Bone marrow (tissue), 2 donors: ENCODE data around the gene ITPA.

ENCODE experiments used
- DNase-seq, 2 donors: peaks; one replicate each; lab custom pipeline; 2025; lab: John Stamatoyannopoulos, UW

ITPA gene

DNA sequence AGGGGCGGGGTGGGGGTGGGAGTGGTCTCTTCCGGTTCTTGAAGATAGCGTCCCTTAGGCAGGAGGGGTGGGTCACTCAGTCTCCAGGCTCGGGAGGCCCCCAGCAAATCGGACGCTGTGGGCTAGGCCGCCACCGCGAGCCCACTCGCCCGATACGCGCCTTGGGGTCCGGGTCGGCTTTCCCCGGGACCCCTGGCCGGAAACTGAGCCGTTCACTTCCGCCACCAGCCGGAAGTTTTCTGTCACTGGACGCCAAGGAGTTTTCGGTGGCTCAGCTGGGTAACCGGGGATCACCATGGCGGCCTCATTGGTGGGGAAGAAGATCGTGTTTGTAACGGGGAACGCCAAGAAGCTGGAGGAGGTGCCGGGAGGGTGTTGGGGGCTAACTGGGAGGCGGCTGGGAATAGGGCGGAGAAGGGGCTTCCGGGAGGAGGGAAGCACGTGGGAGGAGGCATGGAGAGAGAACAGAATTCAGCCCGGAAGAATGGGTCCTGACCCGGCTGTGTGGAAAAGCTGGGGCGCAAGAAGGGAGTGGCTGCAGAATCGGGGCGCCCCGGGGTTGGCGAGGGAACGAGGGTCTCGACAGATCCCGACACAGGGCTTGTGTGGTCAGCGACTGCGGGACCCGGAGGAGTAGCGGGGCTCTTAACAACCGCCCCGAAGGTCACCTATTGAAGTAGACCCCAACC is at the start of gene ITPA:
TSS of gene ITPA (plus strand) at position 242 of the 689 bp plus-strand sequence. CDS start at position 296, 54 bp downstream.
- peak; percentile 7 to 42 for DNase-seq

- DNase-seq: no peak
These were observed 48.9 kb upstream of the ITPA start for GRCh38 chr20:3160418-3160817.

- DNase-seq: no peak
These were observed 47.8 kb upstream of the ITPA start for GRCh38 chr20:3161316-3162079.

GRCh38 chr20:3162080-3162611 is 47.2 kb upstream of the ITPA start:
- DNase-seq: no peak

DNA sequence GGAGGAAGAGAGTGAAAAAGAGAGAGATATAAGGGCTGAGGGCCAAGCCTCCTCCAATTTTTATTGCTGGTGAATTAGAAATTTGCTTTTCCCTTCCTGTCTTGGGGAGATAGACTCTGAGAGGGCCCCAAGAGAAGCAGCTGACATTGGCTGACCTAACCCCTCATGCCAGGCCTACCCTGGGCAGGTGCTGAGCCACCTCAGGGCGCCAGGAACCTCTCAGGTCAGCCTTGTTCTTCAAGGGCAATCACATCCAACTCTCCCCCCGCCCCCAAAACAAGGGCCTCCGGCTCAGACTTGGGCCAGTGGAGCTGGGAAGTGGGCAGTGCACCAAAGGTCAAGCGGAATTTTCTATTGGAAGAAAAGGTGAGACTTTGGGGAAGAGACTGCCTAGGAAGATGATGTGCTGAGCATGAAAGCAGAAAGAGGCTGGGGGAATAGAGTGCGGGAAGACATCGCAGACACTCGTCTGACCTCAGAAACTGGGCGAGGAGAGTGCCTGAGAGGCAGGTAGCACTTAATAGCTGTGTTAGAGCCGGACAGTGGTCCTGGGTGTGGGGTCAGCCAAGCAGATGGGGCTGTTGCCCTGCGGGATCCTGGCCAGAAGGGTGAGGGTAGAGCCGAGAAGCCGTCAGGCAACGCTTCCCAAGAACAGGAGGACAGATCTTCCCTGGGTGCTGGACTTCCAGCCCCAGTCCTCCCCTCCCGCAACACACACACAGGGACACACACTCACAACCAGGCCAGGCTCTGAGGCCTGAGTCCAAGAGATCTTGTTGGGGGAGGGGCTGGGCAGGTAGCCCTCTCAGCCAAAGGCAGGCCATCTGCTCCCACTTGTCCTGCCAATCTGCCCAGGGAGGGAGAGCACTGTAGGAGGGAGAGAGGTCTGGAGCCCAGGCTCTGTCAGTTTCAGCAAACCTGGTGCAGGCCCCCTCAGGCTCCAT is 45.9 kb upstream of the ITPA start:
- DNase-seq: no peak

DNA sequence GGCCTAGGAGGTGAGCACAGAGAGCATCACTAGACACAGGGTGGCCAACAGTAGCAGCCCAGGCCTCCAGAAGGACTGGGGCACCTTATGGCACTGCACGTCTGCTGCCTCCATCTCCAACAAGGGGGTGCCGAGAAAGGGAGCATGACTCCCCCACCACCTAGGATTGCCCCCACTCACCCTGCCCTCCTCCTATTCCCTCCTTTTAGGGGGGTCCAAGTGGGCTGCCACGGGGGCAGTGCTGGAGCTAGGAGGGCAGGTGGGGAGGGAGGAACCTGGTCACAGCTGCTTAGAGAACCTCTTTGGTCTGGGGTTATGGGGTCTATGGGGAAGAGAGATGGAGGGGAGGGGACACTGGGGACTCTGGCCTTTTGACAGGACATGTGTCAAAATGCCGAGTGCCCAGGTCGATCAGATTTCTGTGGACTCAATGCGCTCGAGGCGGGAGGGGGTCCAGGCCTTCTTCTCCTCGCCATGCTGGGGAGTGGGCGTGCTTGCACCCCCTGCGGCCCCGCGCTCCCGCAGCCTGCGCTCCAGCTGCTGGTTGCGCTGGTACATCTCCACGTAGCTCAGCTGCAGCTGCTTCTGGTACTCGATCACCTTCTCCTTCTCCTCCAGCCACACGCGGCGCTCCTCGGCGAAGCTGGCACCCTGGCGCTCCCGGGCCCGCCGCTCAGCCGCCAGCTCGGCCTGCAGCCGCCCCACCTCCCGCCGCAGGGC is 45.1 kb upstream of the ITPA start:
- DNase-seq: no peak

DNA sequence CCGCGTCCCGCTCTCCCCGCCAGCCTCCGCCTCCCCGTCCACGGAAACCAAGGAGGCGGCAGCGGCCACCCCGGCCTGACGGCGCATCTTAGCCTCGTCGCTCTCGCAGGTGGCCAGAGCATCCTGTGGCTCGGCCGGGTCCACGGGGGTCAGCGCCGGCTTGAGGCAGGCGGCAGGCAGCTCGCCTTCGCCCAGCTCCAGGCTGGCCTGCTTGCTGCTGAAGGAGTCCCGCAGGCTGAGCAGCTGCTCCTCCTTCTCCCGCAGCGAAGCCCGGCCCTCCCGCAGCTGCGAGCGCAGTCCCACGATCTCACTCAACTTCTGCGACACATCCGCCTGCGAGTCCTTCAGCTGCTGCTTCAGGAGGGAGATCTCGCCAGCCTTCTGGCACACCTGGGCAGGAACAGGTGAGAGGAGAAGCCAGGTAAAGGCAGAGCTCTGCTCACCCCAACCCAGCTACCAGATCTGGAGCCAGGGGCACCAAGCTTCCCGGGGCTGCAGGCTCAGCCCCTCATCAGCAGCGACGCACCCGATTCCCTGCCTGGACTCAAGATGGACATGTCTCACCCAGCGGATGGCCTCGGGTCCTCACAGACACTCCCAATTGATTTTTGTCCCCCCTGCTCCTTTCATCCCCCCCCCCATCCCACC is 44.4 kb upstream of the ITPA start:
- no peak for DNase-seq

DNA sequence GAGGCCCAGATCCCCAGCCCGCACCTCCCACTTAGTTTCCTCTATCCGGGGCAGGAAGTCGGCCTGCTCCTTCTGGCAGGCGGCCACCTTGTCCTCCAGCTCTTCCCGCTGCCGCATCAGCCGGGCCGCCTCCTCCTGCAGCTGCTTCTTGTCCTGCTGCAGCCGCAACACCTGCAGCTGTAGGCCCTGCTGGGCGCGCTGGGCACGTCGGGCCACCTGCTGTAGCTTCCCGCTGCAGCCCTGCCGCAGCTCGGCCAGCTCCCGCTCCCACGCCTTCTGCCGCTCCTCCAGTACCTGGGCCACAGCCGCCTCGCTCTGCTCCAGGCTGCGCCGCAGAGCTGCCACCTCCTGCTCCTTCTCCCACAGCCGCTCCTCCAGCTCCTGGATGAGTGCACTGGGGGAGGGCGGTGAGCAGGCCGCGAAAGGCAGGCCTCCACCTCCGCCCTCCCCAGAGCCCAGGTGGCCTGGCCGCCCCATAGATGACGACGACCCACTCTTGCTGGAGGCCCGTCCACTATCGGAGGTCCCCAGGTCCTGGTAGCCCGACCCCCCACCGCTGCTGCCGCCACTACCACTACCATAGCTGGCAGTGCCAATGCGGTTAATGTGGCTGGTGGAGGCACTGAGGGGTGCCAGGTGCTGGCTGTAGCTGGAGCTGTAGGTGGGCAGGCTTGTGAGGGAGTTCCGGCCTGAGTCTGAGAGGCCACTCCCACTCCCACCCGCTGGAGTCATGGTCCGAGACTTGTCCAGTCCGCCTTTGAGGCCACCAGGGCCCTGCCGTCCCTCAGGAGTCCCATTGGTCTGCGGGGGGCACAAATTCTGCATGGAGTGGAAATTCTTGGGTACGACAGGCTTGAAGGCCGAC is 43.6 kb upstream of the ITPA start:
- DNase-seq: no peak

GRCh38 chr20:3166338-3166912 is 42.9 kb upstream of the ITPA start:
- DNase-seq: no peak

DNA sequence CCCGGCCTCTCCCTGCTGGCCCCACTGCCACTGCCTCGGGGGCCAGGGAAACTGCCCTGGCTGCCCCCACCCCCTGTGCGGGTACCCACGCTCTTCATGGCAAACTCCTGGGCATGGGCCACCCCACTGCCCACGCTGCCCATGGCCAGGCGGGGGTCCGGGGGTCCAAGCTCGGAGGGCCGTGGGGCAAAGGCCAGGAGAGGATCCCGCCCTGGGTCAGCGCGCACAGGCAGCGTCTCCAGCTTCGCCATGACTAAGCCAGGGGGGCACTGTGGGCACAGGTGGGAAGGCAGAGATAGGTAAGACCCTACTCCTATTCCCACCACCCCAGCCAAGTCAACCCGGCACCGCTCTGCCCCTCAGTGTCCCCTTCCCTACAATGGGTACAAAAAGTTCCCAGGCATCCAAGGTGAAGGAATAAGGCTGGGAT is 42.4 kb upstream of the ITPA start:
- DNase-seq: no peak

- DNase-seq: no peak
These were observed 41.6 kb upstream of the ITPA start for GRCh38 chr20:3167738-3168078.

GRCh38 chr20:3168079-3168828 is 41.0 kb upstream of the ITPA start:
- DNase-seq: no peak

GRCh38 chr20:3168829-3169590 is 40.3 kb upstream of the ITPA start:
- DNase-seq: no peak

GRCh38 chr20:3171391-3172125 is 37.7 kb upstream of the ITPA start:
- DNase-seq: no peak

GRCh38 chr20:3172126-3172932 is 37.0 kb upstream of the ITPA start:
- no peak for DNase-seq

DNA sequence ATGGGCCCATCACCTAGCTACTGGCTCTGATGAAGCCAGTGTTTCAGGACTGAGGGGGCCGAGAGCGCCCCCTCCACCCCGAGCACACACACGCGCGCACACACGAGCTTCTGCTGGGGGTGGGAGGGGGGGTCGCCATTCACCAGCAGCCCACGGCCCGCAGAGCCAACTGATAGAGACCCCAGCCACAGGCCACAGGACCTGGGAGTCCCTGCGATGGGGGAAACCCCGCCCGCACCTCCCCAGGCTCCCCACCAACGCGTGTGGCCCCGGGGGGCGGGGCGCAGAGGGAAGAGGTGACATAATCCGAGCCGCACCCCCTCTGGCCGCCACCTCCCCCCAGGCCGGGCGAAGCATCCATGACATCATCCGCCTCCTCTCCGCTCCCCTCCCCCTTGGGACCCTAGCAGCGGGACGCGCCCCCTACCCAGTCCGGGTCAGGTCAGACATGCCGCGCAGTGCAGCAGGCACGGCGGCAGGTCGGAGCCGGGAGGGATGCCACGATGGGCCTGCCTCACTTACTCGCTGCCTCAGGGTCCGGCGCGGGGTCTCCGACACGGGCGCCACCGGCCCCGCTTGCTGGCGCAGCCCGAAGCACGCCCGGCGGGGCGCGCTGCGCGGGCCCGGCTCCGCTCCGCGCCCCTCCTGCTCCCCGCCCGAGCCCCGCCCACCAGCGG is 36.2 kb upstream of the ITPA start, which contains the start of gene LZTS3:
TSS of gene LZTS3 (minus strand) at position 617 of the 677 bp plus-strand sequence. CDS start 6,386 bp downstream, outside the sequence.
- DNase-seq: peak; percentile 21 to 66
